HG02623 (cell line): ENCODE measurements around the gene GTPBP1.

ENCODE experiments used
- ATAC-seq: cut with Tn5 transposase; IDR thresholded peaks from one replicate; pipeline ENCODE4 v1.9.1; 2021; ENCODE audit warnings: moderate library complexity; ENCODE audit not compliant: unreplicated experiment

Gene GTPBP1

GRCh38 chr22:38724926-38725571 is 19.3 kb downstream of the GTPBP1 start:
- ATAC-seq = no peak

GRCh38 chr22:38725900-38726655 is 20.3 kb downstream of the GTPBP1 start:
- no peak for ATAC-seq

GRCh38 chr22:38727123-38727522 is 21.4 kb downstream of the GTPBP1 start:
- no peak for ATAC-seq

GRCh38 chr22:38727530-38728451 is 22.0 kb downstream of the GTPBP1 start:
- ATAC-seq = no peak

- ATAC-seq = no peak
Measured at GRCh38 chr22:38728871-38729796, 23.4 kb downstream of the GTPBP1 start.

- no peak for ATAC-seq
Measured at GRCh38 chr22:38729946-38730345, 24.2 kb downstream of the GTPBP1 start.

GRCh38 chr22:38730411-38730871 is 24.7 kb downstream of the GTPBP1 start:
- no peak for ATAC-seq

- ATAC-seq = no peak
Measured at GRCh38 chr22:38731703-38732161, 26.0 kb downstream of the GTPBP1 start.

GRCh38 chr22:38732251-38732815 is 26.6 kb downstream of the GTPBP1 start:
- ATAC-seq = no peak

- ATAC-seq = no peak
Measured at GRCh38 chr22:38733329-38733723, 27.6 kb downstream of the GTPBP1 start.

- ATAC-seq = no peak
Measured at GRCh38 chr22:38733724-38734381, 28.1 kb downstream of the GTPBP1 start.

GRCh38 chr22:38734421-38735100 is 28.8 kb downstream of the GTPBP1 start:
- no peak for ATAC-seq

- ATAC-seq = no peak
Measured at GRCh38 chr22:38735126-38735464, 29.4 kb downstream of the GTPBP1 start.

- ATAC-seq = no peak
Measured at GRCh38 chr22:38735465-38736256, 29.9 kb downstream of the GTPBP1 start.

- ATAC-seq = no peak
Measured at GRCh38 chr22:38736257-38736570, 30.5 kb downstream of the GTPBP1 start.

GRCh38 chr22:38737302-38738060 is 31.7 kb downstream of the GTPBP1 start:
- no peak for ATAC-seq

- no peak for ATAC-seq
Measured at GRCh38 chr22:38738475-38739070, 32.8 kb downstream of the GTPBP1 start.
